Germinal center (tissue), 1 donor: ENCODE measurements around the gene RPRML.

Source experiments
- DNase-seq: peaks from one replicate; pipeline ENCODE4 v3.0.0; 2012; ENCODE audit warnings: mixed read lengths, low spot score

Gene RPRML

DNA sequence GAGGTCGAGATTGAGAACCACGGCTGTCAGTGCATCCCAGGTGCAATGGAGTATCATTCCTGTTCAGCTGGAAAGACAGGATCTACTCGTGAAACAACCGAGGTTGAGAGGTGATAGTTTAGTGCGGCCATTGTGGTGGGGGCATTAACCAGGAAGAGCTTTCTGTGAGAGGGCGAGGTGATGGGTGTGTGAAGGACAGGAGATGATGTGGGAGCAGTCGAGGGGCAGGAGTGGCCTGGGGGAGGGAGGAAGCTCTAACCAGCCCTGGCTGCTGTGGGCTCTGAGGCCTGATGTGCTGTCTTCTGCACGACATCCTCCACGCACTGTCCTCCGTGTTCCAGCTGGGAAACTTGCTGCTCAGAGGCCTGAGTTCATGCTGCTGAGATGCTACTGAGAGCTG lies 34.1 kb downstream of the RPRML start:
- no peak for DNase-seq

DNA sequence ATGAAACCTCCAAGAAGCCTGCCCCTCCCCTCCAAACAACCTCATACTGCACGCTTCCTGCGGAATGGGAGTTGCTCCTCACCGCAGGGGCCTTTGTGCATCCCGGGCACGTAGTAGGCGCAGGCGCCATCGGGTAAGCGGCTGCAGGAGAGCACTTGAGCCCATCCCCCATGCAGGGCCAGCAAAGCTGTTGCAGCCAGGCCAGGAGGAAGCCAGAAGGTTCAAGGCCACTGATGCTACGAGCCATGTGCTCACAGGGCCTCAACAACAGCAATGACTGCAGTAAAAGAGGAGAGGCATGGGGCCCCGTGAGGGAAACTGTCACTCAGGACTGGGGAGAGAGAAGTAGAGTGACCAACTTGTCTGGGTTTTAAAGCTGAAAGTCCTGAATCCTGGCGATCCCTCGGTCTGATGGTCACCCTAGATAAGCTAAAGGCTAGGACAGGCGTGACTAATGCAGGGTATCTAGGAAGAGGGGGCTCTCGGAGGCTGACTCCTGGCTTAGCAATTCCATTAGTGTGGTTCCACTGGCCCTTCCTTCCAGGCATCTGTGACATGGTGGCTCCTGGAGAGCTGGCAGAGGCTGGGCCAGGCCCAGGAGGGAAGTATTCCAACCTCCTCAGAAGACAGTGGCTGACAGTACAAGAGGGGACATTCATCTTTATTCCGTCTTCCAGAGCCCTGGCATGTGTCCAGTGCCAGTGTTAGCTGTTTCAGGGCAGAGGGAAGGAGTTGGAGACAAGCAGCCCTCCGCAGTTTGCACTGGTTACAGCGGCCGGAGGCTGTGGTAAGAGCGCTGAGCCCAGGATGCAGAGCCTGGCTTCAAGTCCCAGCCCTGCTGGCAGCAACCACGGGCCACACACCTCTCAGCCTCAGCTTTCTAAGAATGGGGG lies 35.3 kb downstream of the RPRML start:
- DNase-seq, result no peak

- DNase-seq, result no peak
Observed at GRCh38 chr17:46943218-46943500, 35.9 kb downstream of the RPRML start.

DNA sequence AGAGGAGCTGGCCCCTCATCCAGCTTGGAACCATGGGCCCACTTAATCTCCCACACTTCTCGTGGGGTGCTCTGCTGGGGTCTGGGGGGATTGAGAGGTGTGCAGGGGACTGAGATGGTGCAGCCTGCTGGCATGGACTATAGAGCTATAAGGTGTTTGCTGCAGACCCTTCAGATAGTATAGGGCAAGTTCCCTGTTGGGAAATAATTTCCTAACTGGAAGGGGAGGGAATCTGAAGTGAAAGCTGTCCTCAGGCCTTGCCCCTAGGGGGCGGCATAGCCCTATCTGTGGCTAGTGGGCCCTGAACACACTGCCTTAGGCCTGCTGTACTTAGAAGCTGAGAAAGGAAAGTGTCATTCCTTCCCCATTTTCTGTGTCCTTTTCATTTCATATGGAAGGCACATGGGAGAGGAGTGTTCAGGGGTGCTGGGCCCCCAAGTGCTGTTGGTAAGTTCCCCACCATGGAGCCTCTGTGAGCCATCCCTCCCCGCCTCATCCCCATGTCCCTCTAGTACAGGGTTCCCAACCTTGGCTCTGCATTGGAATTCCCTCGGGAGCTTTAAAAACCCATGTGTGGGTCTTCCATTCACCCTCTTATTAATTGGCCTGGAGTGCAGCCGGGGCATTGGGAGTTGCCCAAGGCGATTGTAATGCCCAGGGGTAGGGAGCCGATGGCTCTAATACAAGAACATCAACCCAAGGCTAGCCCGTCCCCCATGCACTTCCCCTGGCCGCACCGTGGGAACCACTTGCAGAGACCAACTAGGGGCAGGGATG lies 36.4 kb downstream of the RPRML start:
- peak; percentile 74 for DNase-seq

- DNase-seq, result peak; percentile 89
Observed at GRCh38 chr17:46940692-46941404, 38.2 kb downstream of the RPRML start.

- no peak for DNase-seq
Observed at GRCh38 chr17:46935658-46936266, 43.3 kb downstream of the RPRML start.

- DNase-seq, result no peak
Observed at GRCh38 chr17:46931596-46931995, 47.5 kb downstream of the RPRML start.

DNA sequence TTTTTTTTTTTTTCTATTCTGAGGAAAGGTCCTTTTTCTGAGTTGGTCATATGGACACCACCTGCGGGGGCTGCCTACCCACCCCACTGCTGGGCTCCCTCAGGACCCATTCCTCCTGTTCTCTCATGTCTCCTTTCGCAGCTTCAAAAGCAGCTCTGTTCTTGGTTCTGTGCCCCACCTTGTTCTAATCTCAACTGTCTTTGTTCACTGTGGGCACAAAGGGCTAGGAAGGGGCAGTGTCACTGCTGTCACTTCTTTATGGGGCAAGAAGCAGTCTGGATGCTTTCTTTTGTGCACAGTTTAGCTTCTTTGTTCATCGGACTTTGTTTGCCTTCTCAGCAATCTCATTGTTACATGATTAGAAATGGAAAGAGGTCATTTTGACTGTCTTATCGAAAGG lies 49.0 kb downstream of the RPRML start:
- no peak for DNase-seq

- DNase-seq, result no peak
Observed at GRCh38 chr17:46929413-46929812, 49.6 kb downstream of the RPRML start.

GRCh38 chr17:46928467-46929261 lies 50.4 kb downstream of the RPRML start:
- DNase-seq, result no peak
